GM12878 (cell line): Measurements from ENCODE around the gene LARP4. TPM values are rescaled to one million over a fixed set of nuclear protein-coding genes. Genes with fewer than 3 reads are reported as not detected.

ENCODE experiments used
- ATAC-seq: fragments of 200-7000 bp; cut with Tn5 transposase; 3 replicates; pipeline ENCODE4 v1.9.1; 2020; ENCODE audit warnings: mild to moderate bottlenecking, moderate library complexity
- BruUV-seq: library from RNA; stranded (reverse); fragments of 400-500 nt; replicated peaks from 2 replicates; lab custom pipeline; 2021; lab: Mats Ljungman, UMichigan
- CTCF ChIA-PET: fragments of 300-600 bp; sonication (Branson Sonifier 250); formaldehyde crosslinking; extraction: SDS; loops from one replicate; lab custom pipeline; 2021; ENCODE audit warnings: inconsistent platforms; lab: Yijun Ruan, JAX
- POLR2A ChIA-PET: fragments of 350-600 bp; formaldehyde crosslinking; extraction: SDS; loops from one replicate; lab custom pipeline; 2021; ENCODE audit warnings: inconsistent platforms; lab: Charles Lee
- RAD21 ChIA-PET: fragments of 300-600 bp; sonication (Branson Sonifier 250); formaldehyde crosslinking; loops from one replicate; lab custom pipeline; 2023; ENCODE audit warnings: antibody characterized with exemption; ENCODE audit not compliant: unreplicated experiment; lab: Charles Lee
- SMC1A ChIA-PET: fragments of 300-600 bp; sonication (Branson Sonifier 250); formaldehyde crosslinking; loops from one replicate; lab custom pipeline; 2023; ENCODE audit not compliant: unreplicated experiment, uncharacterized antibody; lab: Charles Lee
- DNase-seq: peaks from one replicate; pipeline ENCODE4 v3.0.0-alpha.2; 2011; ENCODE audit warnings: low read depth, low spot score
- FAIRE-seq: peaks from 3 replicates; lab custom pipeline; 2011; peaks lifted over from hg19 to GRCh38; lab: Jason Lieb, UNC
- H2AFZ ChIP-seq: 2 replicates; pipeline ENCODE4 v1.6.0; 2011; ENCODE audit warnings: low read depth, low read length, control low read depth; ENCODE audit not compliant: control insufficient read depth
- H3K27ac ChIP-seq: 2 replicates; pipeline ENCODE4 v1.5.1; 2011; ENCODE audit warnings: control low read depth; ENCODE audit not compliant: control insufficient read depth, insufficient read depth
- H3K27me3 ChIP-seq, 2 experiments: replicated peaks in 1 of 2; 2 replicates each; pipeline versions ENCODE4 v1.6.0 to v1.6.1; 2011; ENCODE audit warnings: low read length in 1 of 2; ENCODE audit not compliant: control insufficient read depth in 2 of 2, insufficient read depth in 2 of 2
- H3K36me3 ChIP-seq, 2 experiments: 2 replicates each; pipeline ENCODE4 v1.5.1; 2011; ENCODE audit warnings: low read length in 1 of 2; ENCODE audit not compliant: control insufficient read depth in 2 of 2, insufficient read depth in 2 of 2
- H3K4me1 ChIP-seq: 2 replicates; pipeline ENCODE4 v1.6.1; 2011; ENCODE audit warnings: mild to moderate bottlenecking, low read length, moderate library complexity, mixed read lengths; ENCODE audit not compliant: control insufficient read depth, insufficient read depth
- H3K4me2 ChIP-seq: 2 replicates; pipeline ENCODE4 v1.6.0; 2011; ENCODE audit warnings: control low read depth; ENCODE audit not compliant: control insufficient read depth, insufficient read depth
- H3K4me3 ChIP-seq: fragments of 200-600 bp; sonication (generic); 2 replicates; pipeline ENCODE4 v1.5.1; 2016
- H3K79me2 ChIP-seq: 2 replicates; pipeline ENCODE4 v1.6.0; 2011; ENCODE audit warnings: low read length; ENCODE audit not compliant: control insufficient read depth, insufficient read depth
- H3K9ac ChIP-seq: 2 replicates; pipeline ENCODE4 v1.8.0; 2011; ENCODE audit warnings: low read length, control low read depth, mixed read lengths; ENCODE audit not compliant: control insufficient read depth, insufficient read depth
- H3K9me3 ChIP-seq: replicated peaks from 3 replicates; pipeline ENCODE4 v1.5.1; 2011; ENCODE audit warnings: mild to moderate bottlenecking, low read length; ENCODE audit not compliant: control insufficient read depth, insufficient read depth
- H4K20me1 ChIP-seq: 2 replicates; pipeline ENCODE4 v1.6.0; 2011; ENCODE audit not compliant: control insufficient read depth, insufficient read depth
- ELK1 ChIP-seq: IDR thresholded peaks from 2 replicates; pipeline ENCODE4 v1.6.1; 2012; ENCODE audit warnings: low read depth, low read length, improper control_type of control experiment
- ESRRA ChIP-seq: IDR thresholded peaks from 2 replicates; pipeline ENCODE4 v1.6.1; 2012; ENCODE audit warnings: mild to moderate bottlenecking, low read length, improper control_type of control experiment
- EZH2 ChIP-seq: IDR thresholded peaks from 2 replicates; pipeline ENCODE4 v1.6.1; 2012; ENCODE audit warnings: low read depth, mild to moderate bottlenecking, control low read depth, inconsistent platforms, low read length, borderline replicate concordance; ENCODE audit not compliant: control insufficient read depth
- FOS ChIP-seq: IDR thresholded peaks from 3 replicates; pipeline ENCODE4 v1.6.1; 2011; ENCODE audit warnings: borderline replicate concordance; ENCODE audit not compliant: insufficient read length; ENCODE audit errors: extremely low read depth
- FOXK2 ChIP-seq: fragments of 450-650 bp; IDR thresholded peaks from 2 replicates; pipeline ENCODE4 v1.6.1; 2017; ENCODE audit warnings: mild to moderate bottlenecking, moderate library complexity
- HDAC2 ChIP-seq: fragments of 200-600 bp; sonication (generic); IDR thresholded peaks from 2 replicates; pipeline ENCODE4 v1.6.1; 2017
- KDM1A ChIP-seq: fragments of 200-600 bp; sonication (generic); IDR thresholded peaks from 2 replicates; pipeline ENCODE4 v1.6.1; 2016; ENCODE audit warnings: borderline replicate concordance
- PAX5 ChIP-seq: IDR thresholded peaks from 2 replicates; pipeline ENCODE4 v1.6.1; 2011; ENCODE audit warnings: low read depth, low read length, borderline replicate concordance
- ZNF207 ChIP-seq: fragments of 450-650 bp; IDR thresholded peaks from 2 replicates; pipeline ENCODE4 v1.6.1; 2014; ENCODE audit warnings: antibody characterized with exemption, mild to moderate bottlenecking, borderline replicate concordance
- ZNF622 ChIP-seq: fragments of 450-650 bp; IDR thresholded peaks from 2 replicates; pipeline ENCODE4 v1.6.1; 2017; ENCODE audit warnings: mild to moderate bottlenecking, inconsistent platforms
- ZZZ3 ChIP-seq: IDR thresholded peaks from 2 replicates; pipeline ENCODE4 v1.6.1; 2011; ENCODE audit warnings: low read depth; ENCODE audit not compliant: control insufficient read depth, insufficient read length
- WGBS: methylation state at CpG from one replicate; pipeline ENCODE4 v1.1.6; 2016; ENCODE audit warnings: low lambda C conversion rate; ENCODE audit not compliant: insufficient replicate concordance, insufficient coverage; ENCODE audit errors: missing lambda C conversion rate; 5-methylcytosine and 5-hydroxymethylcytosine counted together
- in situ Hi-C: fragments of 300-500 bp; cut with MboI; formaldehyde crosslinking; loops from 9 replicates; pipeline ENCODE4 v1.14.3; 2018; ENCODE audit warnings: mixed read lengths
- intact Hi-C: fragments of 100-400 bp; cut with micrococcal nuclease; formaldehyde crosslinking; loops from one replicate; pipeline ENCODE4 v1.14.2; 2022; ENCODE audit not compliant: unreplicated experiment
- polyA plus RNA-seq, 11 experiments: library from polyadenylated mRNA; depleted of rRNA in 4 of 11; unstranded in 6 of 11; stranded (reverse) in 5 of 11; fragments of >200 nt; fragmentation: Nextera tagmentation in 4 of 11; fragmentation: Illumina TruSeq in 1 of 11; extraction: Ambion mirVana in 4 of 11; extraction: Trizol in 1 of 11; gene quantifications; 1 replicate in 1 of 11; 2 replicates in 10 of 11; pipeline versions ENCODE4 v1.2.1 to v1.2.3, GENCODE V29; 2011 to 2016; ENCODE audit warnings: inconsistent platforms in 2 of 11, missing spikeins in 2 of 11, low read depth in 1 of 11
- total RNA-seq, 4 experiments: library from RNA; depleted of rRNA in 3 of 4; stranded (reverse); fragments of >200 nt in 3 of 4; fragmentation: Illumina TruSeq in 1 of 4; extraction: Trizol in 1 of 4; gene quantifications; 2 replicates each; pipeline versions ENCODE4 v1.2.1 to v1.2.3, GENCODE V29; 2013 to 2021

The LARP4 gene
- total and polyA plus RNA-seq, 10 of the 15 experiments (the other 5 are each of a cell fraction or from before 2014, with no cell fraction given), result 24.1 to 72.6 (median 35.6) TPM

- Histone ChIP-seq H3K79me2 (no peaks in the 10 kb centered on the region), H2AFZ (no peak overlapping the region; the same call in 1 of the 2 replicates), H3K27me3 (no peaks in the 10 kb centered on the region), H3K9me3 (no peaks in the 10 kb centered on the region), H3K4me1 (no peaks in the 10 kb centered on the region), H3K4me3 (no peak overlapping the region), H3K27ac (no peak overlapping the region), H3K4me2 (no peak overlapping the region), H3K9ac (no peak overlapping the region), H4K20me1 (no peaks in the 10 kb centered on the region), H3K36me3 (no peaks in the 10 kb centered on the region)
- intact Hi-C loops, result no loop called here
- DNase-seq, result no peak
- BruUV-seq, result no TSS peak
- ChIA-PET POLR2A (interaction anchor here (0.6 kb wide), 1 partner anchor 19 kb away, joined by 4 read pairs; no protein-coding TSS in a partner anchor), CTCF (interaction anchor here (1.5 kb wide), 1 partner anchor 17 kb away, joined by 4 read pairs; no protein-coding TSS in a partner anchor), SMC1A (interaction anchor here (0.6 kb wide), 1 partner anchor 129 kb away, joined by 4 read pairs; no protein-coding TSS in a partner anchor), RAD21 (no interaction called here)
- TF ChIP-seq FOXK2, result no peak
- no peak for TF ChIP-seq FOS
- TF ChIP-seq ZNF622, result no peak
- TF ChIP-seq EZH2, result no peak
- TF ChIP-seq ESRRA, result no peak
- TF ChIP-seq HDAC2, result no peak
- TF ChIP-seq ZNF207, result no peak
- TF ChIP-seq ELK1, result no peak
- TF ChIP-seq KDM1A, result no peak
- TF ChIP-seq ZZZ3, result no peak
- TF ChIP-seq PAX5, result no peak
- WGBS, result 60% methylated on average over 8 of the region's 8 CpGs
- in situ Hi-C loops, result no loop called here
- FAIRE-seq, result no peak
- ATAC-seq, result no peak
These were observed 19.8 kb upstream of the LARP4 start for GRCh38 chr12:50380761-50381325.
